ENCODE data around the gene NOS3.

NOS3 gene

DNA sequence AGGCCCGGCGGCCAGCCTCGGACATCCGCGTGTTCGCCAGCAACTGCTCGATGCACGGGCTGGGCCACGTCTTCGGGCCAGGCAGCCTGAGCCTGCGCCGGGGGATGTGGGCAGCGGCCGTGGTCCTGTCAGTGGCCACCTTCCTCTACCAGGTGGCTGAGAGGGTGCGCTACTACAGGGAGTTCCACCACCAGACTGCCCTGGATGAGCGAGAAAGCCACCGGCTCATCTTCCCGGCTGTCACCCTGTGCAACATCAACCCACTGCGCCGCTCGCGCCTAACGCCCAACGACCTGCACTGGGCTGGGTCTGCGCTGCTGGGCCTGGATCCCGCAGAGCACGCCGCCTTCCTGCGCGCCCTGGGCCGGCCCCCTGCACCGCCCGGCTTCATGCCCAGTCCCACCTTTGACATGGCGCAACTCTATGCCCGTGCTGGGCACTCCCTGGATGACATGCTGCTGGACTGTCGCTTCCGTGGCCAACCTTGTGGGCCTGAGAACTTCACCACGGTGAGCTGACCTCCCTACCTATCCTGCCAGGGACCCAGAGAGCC lies 58.2 kb downstream of the NOS3 start:
- no peak overlapping the region for H3K4me3 ChIP-seq (ENCODE audit: low read depth in 1 of 2, low read length in 2 of 2)
- TF ChIP-seq EZH2 (IDR thresholded peaks at IDR 0.05; ENCODE audit: borderline replicate concordance, low read depth, low read length, severe bottlenecking), result no peak
- TF ChIP-seq, protein P1, sequence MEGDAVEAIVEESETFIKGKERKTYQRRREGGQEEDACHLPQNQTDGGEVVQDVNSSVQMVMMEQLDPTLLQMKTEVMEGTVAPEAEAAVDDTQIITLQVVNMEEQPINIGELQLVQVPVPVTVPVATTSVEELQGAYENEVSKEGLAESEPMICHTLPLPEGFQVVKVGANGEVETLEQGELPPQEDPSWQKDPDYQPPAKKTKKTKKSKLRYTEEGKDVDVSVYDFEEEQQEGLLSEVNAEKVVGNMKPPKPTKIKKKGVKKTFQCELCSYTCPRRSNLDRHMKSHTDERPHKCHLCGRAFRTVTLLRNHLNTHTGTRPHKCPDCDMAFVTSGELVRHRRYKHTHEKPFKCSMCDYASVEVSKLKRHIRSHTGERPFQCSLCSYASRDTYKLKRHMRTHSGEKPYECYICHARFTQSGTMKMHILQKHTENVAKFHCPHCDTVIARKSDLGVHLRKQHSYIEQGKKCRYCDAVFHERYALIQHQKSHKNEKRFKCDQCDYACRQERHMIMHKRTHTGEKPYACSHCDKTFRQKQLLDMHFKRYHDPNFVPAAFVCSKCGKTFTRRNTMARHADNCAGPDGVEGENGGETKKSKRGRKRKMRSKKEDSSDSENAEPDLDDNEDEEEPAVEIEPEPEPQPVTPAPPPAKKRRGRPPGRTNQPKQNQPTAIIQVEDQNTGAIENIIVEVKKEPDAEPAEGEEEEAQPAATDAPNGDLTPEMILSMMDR (IDR thresholded peaks at IDR 0.05; ENCODE audit: borderline replicate concordance, extremely low read depth, low read length, poor library complexity, severe bottlenecking), result no peak
- H3K79me2 ChIP-seq (ENCODE audit: insufficient read depth, low read length), result no peaks in the 10 kb centered on the region
- DNase-seq (no peak), ATAC-seq (ENCODE audit: insufficient read depth, low read depth) (no peak)
- H2AFZ ChIP-seq (ENCODE audit: low read depth, low read length), result no peak overlapping the region
- H3K27ac ChIP-seq (ENCODE audit: low read length), result no peak overlapping the region
- H3K36me3 ChIP-seq (ENCODE audit: insufficient read depth, low read length), result peaks cover 16% of the 10 kb centered on the region
- no peaks in the 10 kb centered on the region for H3K27me3 ChIP-seq (ENCODE audit: insufficient read depth, low read length, poor library complexity)
- no peaks in the 10 kb centered on the region for H3K9me3 ChIP-seq (ENCODE audit: insufficient read depth, low read length, severe bottlenecking)
- peaks cover 39% of the 10 kb centered on the region for H4K20me1 ChIP-seq (ENCODE audit: insufficient read depth, low read length)
- no peak overlapping the region for H3K4me2 ChIP-seq (ENCODE audit: insufficient read depth, low read length)
- no peak overlapping the region for H3K9ac ChIP-seq (ENCODE audit: low read depth, low read length)
- peaks cover 20% of the 10 kb centered on the region for H3K4me1 ChIP-seq (ENCODE audit: insufficient read depth, low read length)

DNA sequence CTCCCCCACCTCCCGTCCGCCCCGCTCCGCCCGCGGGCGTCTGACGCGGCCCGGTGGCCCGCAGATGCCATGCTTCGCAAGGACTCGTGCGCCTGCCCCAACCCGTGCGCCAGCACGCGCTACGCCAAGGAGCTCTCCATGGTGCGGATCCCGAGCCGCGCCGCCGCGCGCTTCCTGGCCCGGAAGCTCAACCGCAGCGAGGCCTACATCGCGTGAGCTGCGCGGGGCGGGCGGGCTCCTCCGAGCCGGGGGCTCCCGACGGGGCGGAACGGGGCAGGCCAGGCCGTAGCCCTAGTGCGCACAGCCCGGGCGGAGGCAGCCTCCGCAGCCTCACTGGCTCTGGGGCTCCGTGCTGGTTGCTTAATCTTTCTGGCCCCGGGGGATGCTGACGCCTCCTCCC lies 60.3 kb downstream of the NOS3 start:
- Histone ChIP-seq H3K27me3 (ENCODE audit: insufficient read depth, low read length, poor library complexity) (no peaks in the 10 kb centered on the region), H4K20me1 (ENCODE audit: insufficient read depth, low read length) (peaks cover 38% of the 10 kb centered on the region), H3K9ac (ENCODE audit: low read depth, low read length) (no peak overlapping the region), H3K4me3 (ENCODE audit: low read depth in 1 of 2, low read length in 2 of 2) (no peak overlapping the region), H3K36me3 (ENCODE audit: insufficient read depth, low read length) (peaks cover 4% of the 10 kb centered on the region; the same call in 1 of the 2 replicates), H3K79me2 (ENCODE audit: insufficient read depth, low read length) (no peaks in the 10 kb centered on the region), H3K27ac (ENCODE audit: low read length) (no peak overlapping the region), H2AFZ (ENCODE audit: low read depth, low read length) (no peak overlapping the region), H3K9me3 (ENCODE audit: insufficient read depth, low read length, severe bottlenecking) (no peaks in the 10 kb centered on the region), H3K4me2 (ENCODE audit: insufficient read depth, low read length) (peak overlapping the region; percentile 52), H3K4me1 (ENCODE audit: insufficient read depth, low read length) (peaks cover 21% of the 10 kb centered on the region)
- TF ChIP-seq, protein P1 (IDR thresholded peaks at IDR 0.05; ENCODE audit: borderline replicate concordance, extremely low read depth, low read length, poor library complexity, severe bottlenecking), result no peak
- TF ChIP-seq EZH2 (IDR thresholded peaks at IDR 0.05; ENCODE audit: borderline replicate concordance, low read depth, low read length, severe bottlenecking), result no peak
- ATAC-seq (ENCODE audit: insufficient read depth, low read depth), result peak; percentile 90
- DNase-seq, result peak; percentile 84

DNA sequence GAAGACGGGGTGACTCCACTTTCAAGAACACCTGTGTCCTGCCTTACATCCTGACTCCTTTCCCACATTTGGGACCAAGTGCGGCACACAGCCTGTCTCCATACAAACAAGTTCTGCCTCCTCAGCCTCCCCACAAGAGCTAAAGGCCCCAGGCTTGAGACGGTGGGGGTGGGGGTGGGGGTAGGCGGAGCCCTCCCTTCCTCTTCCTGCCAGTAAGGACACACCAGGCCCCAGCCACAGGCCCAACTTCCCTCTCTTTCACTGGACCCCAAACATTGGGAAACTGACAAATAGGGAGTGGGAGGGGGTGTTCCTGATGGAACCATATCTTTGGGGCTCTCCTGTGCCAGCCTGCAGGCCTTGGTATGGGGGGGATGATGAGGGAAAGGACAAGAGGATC lies 62.3 kb downstream of the NOS3 start:
- Histone ChIP-seq H3K4me1 (ENCODE audit: insufficient read depth, low read length) (peaks cover 35% of the 10 kb centered on the region), H3K4me2 (ENCODE audit: insufficient read depth, low read length) (no peak overlapping the region), H2AFZ (ENCODE audit: low read depth, low read length) (no peak overlapping the region), H3K27me3 (ENCODE audit: insufficient read depth, low read length, poor library complexity) (no peaks in the 10 kb centered on the region), H3K79me2 (ENCODE audit: insufficient read depth, low read length) (0 out of 2 replicates have a peak, but pooled peaks cover 9% of the 10 kb centered on the region), H3K4me3 (ENCODE audit: low read depth in 1 of 2, low read length in 2 of 2) (no peak overlapping the region), H3K36me3 (ENCODE audit: insufficient read depth, low read length) (peaks cover 4% of the 10 kb centered on the region; the same call in 1 of the 2 replicates), H4K20me1 (ENCODE audit: insufficient read depth, low read length) (peaks cover 32% of the 10 kb centered on the region), H3K9me3 (ENCODE audit: insufficient read depth, low read length, severe bottlenecking) (no peaks in the 10 kb centered on the region), H3K27ac (ENCODE audit: low read length) (no peak overlapping the region), H3K9ac (ENCODE audit: low read depth, low read length) (no peak overlapping the region)
- ATAC-seq (ENCODE audit: insufficient read depth, low read depth), result no peak
- TF ChIP-seq, protein P1 (IDR thresholded peaks at IDR 0.05; ENCODE audit: borderline replicate concordance, extremely low read depth, low read length, poor library complexity, severe bottlenecking), result no peak
- no peak for TF ChIP-seq EZH2 (IDR thresholded peaks at IDR 0.05; ENCODE audit: borderline replicate concordance, low read depth, low read length, severe bottlenecking)
- DNase-seq, result no peak

All from DND-41 (cell line).